AG20443 (cell line): ENCODE results near the gene CSRNP2.
A peak's percentile ranks its signal among the peaks of the same experiment; 100 is the strongest.
"Not testable (repeated sequence)": the region's sequence is repeated elsewhere in the genome, so short reads cannot be mapped to it uniquely, and the experiment has no call there.

Experiments
- DNase-seq: peaks from one replicate; pipeline ENCODE4 v3.0.0; 2012; ENCODE audit warnings: low spot score, mixed read lengths

CSRNP2 gene

GRCh38 chr12:51027342-51027835 lies 56.0 kb downstream of the CSRNP2 start:
- DNase-seq = no peak

GRCh38 chr12:51025836-51026638 lies 57.4 kb downstream of the CSRNP2 start, which contains the start of gene SLC11A2:
Gene SLC11A2 (minus strand): TSS chr12:51026384. CDS start chr12:51010728, 15,656 bp downstream.
- DNase-seq = peak; percentile 98

DNA sequence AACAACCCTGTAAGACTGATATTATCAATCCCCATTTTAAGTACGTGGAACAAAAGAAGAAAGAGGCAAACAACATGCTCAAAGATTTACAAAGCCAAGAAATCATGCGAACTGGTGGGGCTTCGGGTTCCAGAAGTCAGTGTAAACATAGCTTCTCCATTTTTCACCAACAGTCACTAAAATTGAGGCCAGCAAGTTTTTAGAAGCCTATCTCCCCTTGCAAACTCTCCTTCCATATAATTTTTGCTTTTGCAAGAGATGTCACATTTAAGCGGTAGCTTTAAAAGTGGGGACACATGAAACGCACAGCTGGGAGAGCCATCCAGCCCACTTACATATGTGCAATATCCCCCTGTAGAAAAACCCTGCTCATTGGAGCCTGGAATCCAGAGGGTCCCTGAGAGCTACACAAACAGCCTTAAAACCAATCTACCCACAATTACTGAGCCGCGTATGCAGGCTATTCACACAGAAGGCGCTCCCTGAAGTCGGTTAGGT lies 58.0 kb downstream of the CSRNP2 start:
- no peak for DNase-seq

GRCh38 chr12:51023625-51024382 lies 59.6 kb downstream of the CSRNP2 start:
- no peak for DNase-seq

GRCh38 chr12:51021694-51022093 lies 61.7 kb downstream of the CSRNP2 start:
- no peak for DNase-seq

DNA sequence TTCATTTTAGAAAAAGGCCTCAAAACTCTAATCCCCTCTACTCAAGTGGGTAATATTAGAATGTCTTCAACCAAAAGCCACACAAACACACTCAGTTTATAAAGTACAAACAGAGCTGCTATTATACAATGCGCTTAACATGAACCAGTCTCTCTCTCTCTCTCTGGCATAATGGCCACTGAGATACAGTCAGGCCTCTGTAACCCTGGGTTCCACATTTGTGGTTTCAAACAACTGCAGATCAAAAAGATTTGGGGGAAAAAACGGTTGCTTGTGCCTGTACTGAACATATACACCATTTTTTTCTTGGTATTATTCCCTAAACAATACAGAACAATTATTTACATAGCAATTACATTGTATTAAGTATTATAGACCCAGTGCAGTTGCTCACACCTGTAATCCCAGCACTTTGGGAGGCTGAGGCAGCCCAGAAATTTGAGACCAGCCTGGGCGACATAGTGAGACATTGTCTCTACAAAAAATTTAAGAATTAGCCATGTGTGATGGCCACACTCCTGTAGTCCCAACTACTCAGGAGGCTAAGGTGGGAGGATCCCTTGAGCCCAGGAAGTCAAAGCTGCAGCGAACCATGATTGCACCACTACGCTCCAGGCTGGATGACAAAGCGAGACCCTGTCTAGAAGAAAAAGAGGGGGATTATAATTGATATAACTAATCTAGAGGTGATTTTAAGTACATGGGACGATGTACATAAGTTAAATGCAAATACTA lies 62.8 kb downstream of the CSRNP2 start:
- DNase-seq = no peak

GRCh38 chr12:51019927-51020326 lies 63.5 kb downstream of the CSRNP2 start:
- no peak for DNase-seq

DNA sequence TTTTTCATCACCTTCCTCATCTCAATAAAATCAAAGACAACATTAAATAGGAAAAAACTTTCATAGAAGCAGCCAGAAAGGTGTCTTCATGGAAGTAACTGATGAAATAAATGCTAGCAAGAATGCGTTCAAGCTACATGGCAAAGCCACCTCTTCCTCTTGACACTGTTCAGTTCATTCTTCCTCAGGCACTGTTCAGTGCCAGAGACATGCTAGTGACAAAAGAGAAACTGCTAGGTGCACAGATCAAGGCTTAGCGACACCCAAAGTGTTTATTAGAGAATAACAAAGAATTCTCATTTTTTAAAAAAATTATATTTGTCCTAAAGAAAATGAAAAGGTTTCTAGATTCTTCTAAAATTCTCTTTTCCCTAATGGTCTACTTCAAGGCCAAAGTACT lies 64.4 kb downstream of the CSRNP2 start:
- no peak for DNase-seq

- no peak for DNase-seq
These were observed 65.9 kb downstream of the CSRNP2 start for GRCh38 chr12:51017452-51017851.

GRCh38 chr12:51014467-51014866 lies 68.9 kb downstream of the CSRNP2 start:
- DNase-seq = not testable (repeated sequence)

GRCh38 chr12:51013441-51013840 lies 70.0 kb downstream of the CSRNP2 start:
- no peak for DNase-seq

GRCh38 chr12:51012570-51013236 lies 70.7 kb downstream of the CSRNP2 start:
- no peak for DNase-seq

- peak; percentile 43 for DNase-seq
These were observed 71.4 kb downstream of the CSRNP2 start for GRCh38 chr12:51011955-51012354.
